Mesothelial cell of epicardium (in vitro differentiated cells): Measurements from ENCODE around the gene DGKB. TPM values are rescaled to one million over a fixed set of nuclear protein-coding genes. Genes with fewer than 3 reads are reported as not detected.

Experiments used
- DNase-seq, 2 experiments: peaks; one replicate each; pipeline ENCODE4 v3.0.0; 2021; ENCODE audit warnings: low spot score in 2 of 2; ENCODE audit not compliant: unreplicated experiment in 2 of 2
- H3K27ac Mint-ChIP-seq: 2 replicates; pipeline ENCODE4 v1.8.0; 2021; ENCODE audit warnings: mixed read lengths
- H3K27me3 Mint-ChIP-seq: 2 replicates; pipeline ENCODE4 v1.8.0; 2021; ENCODE audit warnings: low read depth, mixed read lengths
- H3K36me3 Mint-ChIP-seq: 2 replicates; pipeline ENCODE4 v1.8.0; 2021; ENCODE audit warnings: mixed read lengths
- H3K4me1 Mint-ChIP-seq: 2 replicates; pipeline ENCODE4 v1.8.0; 2021; ENCODE audit warnings: mixed read lengths
- H3K4me3 Mint-ChIP-seq: 2 replicates; pipeline ENCODE4 v1.8.0; 2021; ENCODE audit warnings: mild to moderate bottlenecking, moderate library complexity, mixed read lengths
- H3K9me3 Mint-ChIP-seq: 2 replicates; pipeline ENCODE4 v1.8.0; 2021; ENCODE audit warnings: mixed read lengths
- total RNA-seq: library from RNA; stranded (reverse); gene quantifications from 3 replicates; pipeline ENCODE4 v1.2.1, GENCODE V29; 2021
- TF ChIP-seq, protein P1 (sequence below): fragments of 200-600 bp; sonication (generic); IDR thresholded peaks from one replicate; pipeline ENCODE4 v1.5.0; 2021; ENCODE audit warnings: antibody characterized with exemption; ENCODE audit not compliant: unreplicated experiment

The DGKB gene
- total RNA-seq, 1 donor from 2014 or later = 3.9 TPM

DNA sequence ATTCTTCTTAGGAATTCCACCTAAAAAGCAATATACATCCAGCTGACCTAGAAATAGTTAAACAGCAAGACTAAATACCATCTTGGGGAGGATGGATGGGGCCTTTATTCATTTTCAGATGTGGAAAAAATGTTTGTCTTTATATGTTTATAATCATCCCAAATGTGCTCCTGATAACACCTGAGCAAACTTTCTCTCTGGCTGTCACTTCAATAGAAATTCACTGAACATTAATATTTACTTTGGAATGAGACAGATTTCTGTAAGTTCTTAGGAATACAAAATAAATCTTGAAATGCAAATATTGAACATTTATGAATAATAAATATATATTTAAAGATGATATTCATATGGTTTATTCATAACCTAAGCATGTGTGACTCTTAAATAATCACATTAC is 185.4 kb downstream of the DGKB start:
- TF ChIP-seq, protein P1, sequence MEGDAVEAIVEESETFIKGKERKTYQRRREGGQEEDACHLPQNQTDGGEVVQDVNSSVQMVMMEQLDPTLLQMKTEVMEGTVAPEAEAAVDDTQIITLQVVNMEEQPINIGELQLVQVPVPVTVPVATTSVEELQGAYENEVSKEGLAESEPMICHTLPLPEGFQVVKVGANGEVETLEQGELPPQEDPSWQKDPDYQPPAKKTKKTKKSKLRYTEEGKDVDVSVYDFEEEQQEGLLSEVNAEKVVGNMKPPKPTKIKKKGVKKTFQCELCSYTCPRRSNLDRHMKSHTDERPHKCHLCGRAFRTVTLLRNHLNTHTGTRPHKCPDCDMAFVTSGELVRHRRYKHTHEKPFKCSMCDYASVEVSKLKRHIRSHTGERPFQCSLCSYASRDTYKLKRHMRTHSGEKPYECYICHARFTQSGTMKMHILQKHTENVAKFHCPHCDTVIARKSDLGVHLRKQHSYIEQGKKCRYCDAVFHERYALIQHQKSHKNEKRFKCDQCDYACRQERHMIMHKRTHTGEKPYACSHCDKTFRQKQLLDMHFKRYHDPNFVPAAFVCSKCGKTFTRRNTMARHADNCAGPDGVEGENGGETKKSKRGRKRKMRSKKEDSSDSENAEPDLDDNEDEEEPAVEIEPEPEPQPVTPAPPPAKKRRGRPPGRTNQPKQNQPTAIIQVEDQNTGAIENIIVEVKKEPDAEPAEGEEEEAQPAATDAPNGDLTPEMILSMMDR = no peak
- no peaks in the 10 kb centered on the region for H3K9me3 Mint-ChIP-seq
- H3K4me3 Mint-ChIP-seq = no peak overlapping the region
- H3K27ac Mint-ChIP-seq = no peak overlapping the region
- H3K36me3 Mint-ChIP-seq = no peaks in the 10 kb centered on the region
- DNase-seq = no peak
- peaks cover 3% of the 10 kb centered on the region for H3K4me1 Mint-ChIP-seq
- H3K27me3 Mint-ChIP-seq = peaks cover 5% of the 10 kb centered on the region

DNA sequence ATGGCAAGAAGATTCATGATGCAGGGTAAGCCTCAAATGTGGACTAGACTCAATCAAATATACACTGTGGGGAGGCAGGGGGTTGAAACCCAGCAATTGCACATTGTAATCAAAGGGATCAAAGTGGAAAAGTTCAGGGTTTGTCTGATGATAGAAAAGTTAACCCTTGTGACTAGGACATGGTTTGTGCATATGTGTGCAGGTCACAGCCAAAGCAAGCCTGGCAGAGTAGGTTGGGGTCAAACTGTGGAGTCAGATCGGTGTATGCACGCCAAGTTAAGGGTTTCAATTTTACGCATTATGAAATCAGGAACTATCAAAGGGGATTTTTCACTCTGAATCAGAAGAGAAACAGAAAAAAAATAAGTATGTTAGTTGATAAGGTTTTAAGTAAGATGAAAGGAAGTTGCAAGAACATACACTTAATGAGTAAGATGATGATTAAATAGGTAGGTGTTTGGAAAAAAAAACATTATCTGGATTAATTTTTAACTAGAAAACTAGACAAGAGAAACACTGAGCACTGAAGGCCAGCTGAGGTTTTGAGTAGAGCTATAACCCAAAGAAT is 188.3 kb downstream of the DGKB start:
- Mint-ChIP-seq H3K36me3 (no peaks in the 10 kb centered on the region), H3K9me3 (no peaks in the 10 kb centered on the region), H3K4me3 (no peak overlapping the region), H3K27ac (no peak overlapping the region), H3K27me3 (peaks cover 5% of the 10 kb centered on the region), H3K4me1 (peaks cover 3% of the 10 kb centered on the region)
- DNase-seq = no peak
- TF ChIP-seq, protein P1 = no peak

DNA sequence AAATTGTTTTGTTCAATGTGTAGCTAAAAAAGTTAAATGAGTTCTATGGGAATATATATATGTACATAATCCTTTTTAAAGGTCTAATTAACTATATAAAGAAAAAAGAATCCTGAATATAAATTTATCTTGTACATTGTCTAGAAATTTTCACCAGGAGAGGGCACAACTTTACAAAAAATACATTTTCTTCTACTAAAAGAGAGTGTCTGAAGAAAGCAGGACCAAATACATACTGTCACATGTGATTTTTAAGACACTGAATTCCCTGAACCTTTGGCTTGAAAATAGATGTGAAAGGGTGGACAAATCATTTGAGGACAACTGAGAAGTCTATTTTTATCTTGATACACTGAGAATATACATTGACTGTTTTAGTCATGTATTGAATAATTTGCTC is 204.3 kb downstream of the DGKB start:
- Mint-ChIP-seq H3K27ac (no peak overlapping the region), H3K36me3 (no peaks in the 10 kb centered on the region), H3K4me3 (no peak overlapping the region), H3K4me1 (no peaks in the 10 kb centered on the region), H3K27me3 (no peaks in the 10 kb centered on the region), H3K9me3 (no peaks in the 10 kb centered on the region)
- no peak for DNase-seq
- TF ChIP-seq, protein P1 = no peak

DNA sequence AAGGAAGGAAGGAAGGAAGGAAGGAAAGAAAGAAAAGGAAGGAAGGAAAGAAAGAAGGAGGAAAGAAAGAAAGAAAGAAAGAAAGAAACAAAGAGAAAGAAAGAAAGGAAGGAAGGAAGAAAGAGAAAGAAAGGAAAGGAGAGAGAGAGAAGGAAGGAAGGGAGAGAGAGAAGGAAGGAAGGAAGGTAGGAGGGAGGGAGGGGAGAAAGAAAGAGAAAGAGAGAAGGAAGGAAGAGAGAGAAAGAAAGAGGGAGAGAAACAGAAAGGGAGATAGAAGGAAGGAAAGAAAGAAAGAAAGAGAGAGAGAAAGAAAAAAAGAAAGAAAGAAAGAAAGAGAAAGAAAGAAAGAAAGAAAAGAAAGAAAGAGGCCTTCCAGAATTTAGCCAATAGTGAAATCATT is 204.9 kb downstream of the DGKB start:
- no peaks in the 10 kb centered on the region for H3K4me1 Mint-ChIP-seq
- DNase-seq = no peak
- no peaks in the 10 kb centered on the region for H3K9me3 Mint-ChIP-seq
- TF ChIP-seq, protein P1 = no peak
- no peaks in the 10 kb centered on the region for H3K27me3 Mint-ChIP-seq
- H3K36me3 Mint-ChIP-seq = no peaks in the 10 kb centered on the region
- no peak overlapping the region for H3K27ac Mint-ChIP-seq
- H3K4me3 Mint-ChIP-seq = no peak overlapping the region

DNA sequence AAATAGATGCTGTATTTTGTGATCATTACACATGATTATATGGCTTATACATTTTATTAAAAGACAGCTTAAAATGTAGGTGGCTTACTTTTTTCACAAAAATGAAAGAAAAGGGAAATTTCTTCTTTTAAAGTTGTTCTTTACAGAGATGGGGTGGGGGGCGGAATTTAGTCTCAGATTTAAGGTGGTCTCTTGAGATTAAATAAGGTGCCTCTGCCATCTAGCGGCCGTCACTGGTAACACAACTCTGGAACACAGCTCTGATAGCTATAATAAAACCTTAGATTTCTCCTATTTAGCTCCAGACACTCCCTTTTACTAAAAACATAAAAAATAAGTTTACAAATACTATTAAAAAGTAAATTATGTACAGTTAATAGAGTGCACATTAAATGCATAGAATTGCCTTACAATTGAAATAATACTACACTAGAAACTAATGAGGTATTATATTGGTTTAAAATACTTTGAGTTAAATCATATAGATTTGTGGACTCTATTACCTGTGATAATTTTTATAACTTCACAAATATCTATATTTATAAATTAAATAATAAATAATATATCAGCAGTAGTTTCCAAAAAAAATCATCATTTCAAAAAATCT is 210.9 kb downstream of the DGKB start:
- Mint-ChIP-seq H3K27ac (no peak overlapping the region), H3K27me3 (peaks cover 2% of the 10 kb centered on the region), H3K9me3 (no peaks in the 10 kb centered on the region), H3K4me3 (no peak overlapping the region), H3K4me1 (peaks cover 21% of the 10 kb centered on the region), H3K36me3 (no peaks in the 10 kb centered on the region)
- DNase-seq = peak in 1 of 2 experiments; percentile 72
- TF ChIP-seq, protein P1 = peak; percentile 96
